Calu3 (cell line): Measurements from ENCODE around the gene DDX55. TPM values are rescaled to one million over a fixed set of nuclear protein-coding genes. Genes with fewer than 3 reads are reported as not detected.

Source experiments
- BruUV-seq: library from RNA; stranded (reverse); fragments of 400-500 nt; replicated peaks from 2 replicates; lab custom pipeline; 2021; lab: Mats Ljungman, UMichigan
- CTCF ChIA-PET: fragments of 300-600 bp; sonication (Branson Sonifier 250); formaldehyde crosslinking; loops from one replicate; lab custom pipeline; 2022; ENCODE audit warnings: antibody characterized with exemption; lab: Charles Lee
- DNase-seq: peaks from one replicate; pipeline ENCODE4 v3.0.0; 2022
- H3K27ac Mint-ChIP-seq: one replicate; pipeline ENCODE4 v1.8.0; 2022; ENCODE audit warnings: mixed read lengths; ENCODE audit not compliant: unreplicated experiment
- H3K27me3 Mint-ChIP-seq: one replicate; pipeline ENCODE4 v1.8.0; 2022; ENCODE audit warnings: mixed read lengths; ENCODE audit not compliant: unreplicated experiment
- H3K36me3 Mint-ChIP-seq: one replicate; pipeline ENCODE4 v1.8.0; 2022; ENCODE audit warnings: mild to moderate bottlenecking, moderate library complexity, mixed read lengths; ENCODE audit not compliant: insufficient read depth, unreplicated experiment
- H3K4me1 Mint-ChIP-seq: one replicate; pipeline ENCODE4 v1.8.0; 2022; ENCODE audit warnings: mild to moderate bottlenecking, low read depth, mixed read lengths; ENCODE audit not compliant: unreplicated experiment
- H3K4me3 Mint-ChIP-seq: one replicate; pipeline ENCODE4 v1.8.0; 2022; ENCODE audit warnings: mild to moderate bottlenecking, low read depth, moderate library complexity, mixed read lengths; ENCODE audit not compliant: unreplicated experiment
- H3K9me3 Mint-ChIP-seq: one replicate; pipeline ENCODE4 v1.8.0; 2022; ENCODE audit warnings: low read depth, mixed read lengths; ENCODE audit not compliant: unreplicated experiment
- CTCF ChIP-seq: fragments of 200-600 bp; IDR thresholded peaks from one replicate; pipeline ENCODE4 v1.8.0; 2022; ENCODE audit warnings: antibody characterized with exemption; ENCODE audit not compliant: unreplicated experiment
- intact Hi-C: fragments of 100-400 bp; cut with micrococcal nuclease; formaldehyde crosslinking; loops from one replicate; pipeline ENCODE4 v1.10.0; 2022; ENCODE audit not compliant: unreplicated experiment
- total RNA-seq: library from RNA; stranded (reverse); gene quantifications from 2 replicates; pipeline ENCODE4 v1.2.3, GENCODE V29; 2022

DDX55 gene
- total RNA-seq, 1 experiment from 2014 or later: 52.7 TPM

GRCh38 chr12:123597100-123597499, 4.8 kb upstream of the DDX55 start:
- Mint-ChIP-seq H3K27ac (no peak overlapping the region), H3K4me3 (no peak overlapping the region), H3K9me3 (no peaks in the 10 kb centered on the region), H3K4me1 (peaks cover 12% of the 10 kb centered on the region), H3K27me3 (no peaks in the 10 kb centered on the region), H3K36me3 (peaks cover 60% of the 10 kb centered on the region)
- intact Hi-C loops: no loop called here
- TF ChIP-seq CTCF: no peak
- DNase-seq: no peak
- CTCF ChIA-PET: no interaction called here
- TSS peak; percentile 58 for BruUV-seq

- peaks cover 19% of the 10 kb centered on the region for H3K4me1 Mint-ChIP-seq
- DNase-seq: no peak
- H3K9me3 Mint-ChIP-seq: no peaks in the 10 kb centered on the region
- intact Hi-C loops: no loop called here
- peaks cover 55% of the 10 kb centered on the region for H3K36me3 Mint-ChIP-seq
- H3K4me3 Mint-ChIP-seq: no peak overlapping the region
- CTCF ChIA-PET: interaction anchor here (0.5 kb wide), 1 partner anchor 146 kb away, joined by 9 read pairs; no protein-coding TSS in a partner anchor
- no peak for TF ChIP-seq CTCF
- BruUV-seq: no TSS peak
- no peak overlapping the region for H3K27ac Mint-ChIP-seq
- H3K27me3 Mint-ChIP-seq: no peaks in the 10 kb centered on the region
Observed at GRCh38 chr12:123598522-123598921, 3.4 kb upstream of the DDX55 start.

GRCh38 chr12:123599310-123599709, 2.6 kb upstream of the DDX55 start:
- H3K9me3 Mint-ChIP-seq: no peaks in the 10 kb centered on the region
- H3K27ac Mint-ChIP-seq: peak overlapping the region; percentile 10
- TF ChIP-seq CTCF: no peak
- no TSS peak for BruUV-seq
- DNase-seq: no peak
- no peaks in the 10 kb centered on the region for H3K27me3 Mint-ChIP-seq
- no peak overlapping the region for H3K4me3 Mint-ChIP-seq
- intact Hi-C loops: no loop called here
- CTCF ChIA-PET: no interaction called here
- peaks cover 19% of the 10 kb centered on the region for H3K4me1 Mint-ChIP-seq
- peaks cover 47% of the 10 kb centered on the region for H3K36me3 Mint-ChIP-seq

- TF ChIP-seq CTCF: no peak
- intact Hi-C loops: no loop called here
- Mint-ChIP-seq H3K9me3 (no peaks in the 10 kb centered on the region), H3K27ac (peak overlapping the region; percentile 10), H3K4me3 (no peak overlapping the region), H3K4me1 (peaks cover 19% of the 10 kb centered on the region), H3K27me3 (no peaks in the 10 kb centered on the region), H3K36me3 (peaks cover 44% of the 10 kb centered on the region)
- no peak for DNase-seq
- BruUV-seq: no TSS peak
- CTCF ChIA-PET: no interaction called here
Observed at GRCh38 chr12:123599721-123600120, 2.2 kb upstream of the DDX55 start.
